ENCODE results near the gene GLDC.
"Not testable (repeated sequence)": the region's sequence is repeated elsewhere in the genome, so short reads cannot be mapped to it uniquely, and the experiment has no call there.

GLDC gene

GRCh38 chr9:6664204-6664680, 18.7 kb upstream of the GLDC start:
- no peak overlapping the region for H3K4me3 ChIP-seq (ENCODE audit: low read length)
- no peak for TF ChIP-seq CTCF (conservative IDR thresholded peaks at IDR 0.05; ENCODE audit: low read length)
- no peak for DNase-seq (ENCODE audit: low read depth)

DNA sequence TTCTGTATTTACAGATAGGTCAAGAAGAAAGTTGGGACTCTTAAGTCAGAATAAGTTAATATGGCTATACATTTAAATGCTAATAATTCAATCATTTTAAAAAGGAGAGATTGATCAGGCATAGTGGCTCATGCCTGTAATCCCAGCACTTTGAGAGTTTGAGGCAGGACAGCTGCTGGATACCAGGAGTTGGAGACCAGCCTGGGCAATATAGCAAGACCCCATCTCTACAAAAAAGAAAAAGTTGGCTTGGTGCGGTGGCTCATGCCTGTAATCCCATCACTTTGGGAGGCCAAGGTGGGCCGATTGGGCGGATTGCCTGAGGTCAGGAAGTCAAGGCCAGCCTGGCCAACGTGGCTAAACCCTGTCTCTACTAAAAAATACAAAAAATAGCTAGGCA, 15.0 kb upstream of the GLDC start:
- no peak for DNase-seq (ENCODE audit: low read depth)
- no peak for TF ChIP-seq CTCF (conservative IDR thresholded peaks at IDR 0.05; ENCODE audit: low read length)
- H3K4me3 ChIP-seq (ENCODE audit: low read length) = no peak overlapping the region

DNA sequence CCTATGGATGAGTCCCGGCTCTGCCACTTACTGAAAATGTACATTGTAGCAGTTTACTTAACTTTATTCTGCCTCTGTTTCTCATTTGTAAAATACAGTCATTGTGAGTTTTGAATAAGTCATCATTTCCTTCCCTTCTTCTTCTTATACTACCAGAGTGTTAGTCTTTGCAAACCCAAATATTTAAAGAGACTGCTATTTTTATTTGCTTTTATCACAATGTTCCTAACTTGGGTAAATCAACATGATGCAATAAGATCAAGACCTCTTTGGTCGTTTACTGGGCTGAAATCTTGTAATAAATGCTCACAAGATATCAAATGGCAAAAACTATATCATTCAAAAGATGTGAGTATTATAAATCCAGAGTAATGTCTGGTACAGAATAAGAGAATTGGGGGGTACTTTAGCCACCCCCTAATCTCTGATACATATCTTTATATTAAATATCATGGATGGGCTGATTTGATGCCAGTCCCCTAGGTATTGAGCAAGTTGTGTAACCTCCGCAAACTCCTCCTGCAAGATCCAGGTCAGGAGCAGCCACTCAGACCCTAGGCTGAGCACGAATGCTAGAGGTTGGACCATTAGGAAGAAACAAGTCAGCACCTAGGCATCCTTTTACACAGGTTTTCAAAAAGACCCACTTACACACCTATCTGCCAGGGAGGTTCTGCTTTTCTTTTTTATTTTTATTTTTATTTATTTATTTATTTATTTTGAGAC, 13.3 kb upstream of the GLDC start:
- no peak for TF ChIP-seq CTCF (conservative IDR thresholded peaks at IDR 0.05; ENCODE audit: low read length)
- DNase-seq (ENCODE audit: low read depth) = no peak
- no peak overlapping the region for H3K4me3 ChIP-seq (ENCODE audit: low read length)

- TF ChIP-seq CTCF (conservative IDR thresholded peaks at IDR 0.05; ENCODE audit: low read length) = no peak
- DNase-seq (ENCODE audit: low read depth) = no peak
- H3K4me3 ChIP-seq (ENCODE audit: low read length) = no peak overlapping the region
Measured at GRCh38 chr9:6656614-6657300, 11.2 kb upstream of the GLDC start.

DNA sequence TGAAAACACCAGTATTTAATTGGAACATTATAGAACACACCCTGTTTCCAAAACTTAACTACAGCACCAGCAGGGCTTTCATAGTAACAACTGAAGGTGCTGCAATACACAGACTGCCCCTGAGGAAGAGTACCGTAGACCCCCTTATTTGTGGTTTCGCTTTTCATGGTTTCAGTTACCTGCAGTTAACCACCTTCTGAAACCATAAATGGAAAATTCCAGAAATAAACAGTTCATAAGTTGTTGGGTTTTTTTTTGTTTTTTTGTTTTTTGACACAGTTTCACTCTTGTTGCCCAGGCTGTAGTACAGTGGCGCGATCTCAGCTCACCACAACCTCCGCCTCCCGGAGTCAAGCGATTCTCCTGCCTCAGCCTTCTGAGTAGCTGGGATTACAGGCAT, 9.5 kb upstream of the GLDC start:
- no peak overlapping the region for H3K4me3 ChIP-seq (ENCODE audit: low read length)
- TF ChIP-seq CTCF (conservative IDR thresholded peaks at IDR 0.05; ENCODE audit: low read length) = no peak
- DNase-seq (ENCODE audit: low read depth) = no peak

DNA sequence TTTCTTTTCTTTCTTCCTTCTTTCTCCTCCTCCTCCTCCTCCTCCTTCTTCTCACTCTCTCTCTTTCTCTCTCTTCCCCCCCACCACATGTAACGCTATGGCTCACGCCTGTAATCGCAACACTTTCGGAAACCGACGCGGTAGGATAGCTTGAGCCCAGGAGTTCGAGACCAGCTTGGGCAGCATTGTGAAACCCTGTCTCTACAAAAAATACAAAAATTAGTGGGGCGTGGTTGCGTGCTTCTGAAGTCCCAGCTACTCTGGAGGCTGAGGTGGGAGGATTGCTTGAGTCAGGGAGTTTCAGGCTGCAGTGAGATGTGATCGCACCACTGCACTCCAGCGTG, 736 bp upstream of the GLDC start:
- no peak for DNase-seq (ENCODE audit: low read depth)
- H3K4me3 ChIP-seq (ENCODE audit: low read length) = no peak overlapping the region

DNA sequence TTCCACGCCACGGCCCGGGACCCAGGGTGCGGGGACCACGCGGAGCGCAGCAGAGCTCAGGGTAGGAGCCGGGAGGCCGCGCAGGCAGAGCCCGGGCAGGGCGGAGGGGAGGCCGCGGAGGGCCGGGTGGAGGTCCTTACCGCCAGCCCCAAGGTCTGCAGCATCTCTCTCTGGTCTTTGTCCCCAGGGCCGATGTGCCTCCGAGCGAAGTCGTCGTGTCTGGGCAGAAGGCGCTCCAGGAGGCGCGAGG, 499 bp downstream of the GLDC start:
- H3K4me3 ChIP-seq (ENCODE audit: low read length); DNase-seq (ENCODE audit: low read depth): not testable (repeated sequence)

More for the DNA sequence above, 736 bp upstream of the GLDC start:
- TF ChIP-seq CTCF (conservative IDR thresholded peaks at IDR 0.05; ENCODE audit: low read length) = no peak
